Heart left ventricle (tissue), 16 donors: ENCODE data around the gene CFAP77. TPM values are rescaled to one million over a fixed set of nuclear protein-coding genes. Genes with fewer than 3 reads are reported as not detected.

Source experiments
- ATAC-seq, 4 donors: fragments of 200-7000 bp; cut with Tn5 transposase; one replicate each; pipeline ENCODE4 v1.9.1; 2020 to 2022; ENCODE audit warnings: moderate library complexity in 4 of 4, mild to moderate bottlenecking in 3 of 4, moderate number of reproducible peaks in 1 of 4
- DNase-seq, 5 donors: peaks; one replicate each; pipeline ENCODE4 v3.0.0-alpha.2; 2020
- H3K27ac ChIP-seq, 12 donors: fragments of 200-600 bp; sonication (generic) in 4 of 12; one replicate each; pipeline versions ENCODE4 v1.5.0 to v1.8.0; 2016 to 2022; ENCODE audit warnings: mild to moderate bottlenecking in 2 of 12
- H3K27me3 ChIP-seq, 9 donors: fragments of 200-600 bp; sonication (generic) in 2 of 9; one replicate each; pipeline versions ENCODE4 v1.5.1 to v1.8.0; 2016 to 2022; ENCODE audit warnings: mild to moderate bottlenecking in 3 of 9
- H3K36me3 ChIP-seq, 9 donors: fragments of 200-600 bp; sonication (generic) in 2 of 9; one replicate each; pipeline versions ENCODE4 v1.5.0 to v1.8.0; 2018 to 2022; ENCODE audit warnings: mild to moderate bottlenecking in 2 of 9
- H3K4me1 ChIP-seq, 12 donors: fragments of 200-600 bp; sonication (generic) in 4 of 12; one replicate each; pipeline versions ENCODE4 v1.5.0 to v1.8.0; 2016 to 2022; ENCODE audit warnings: mild to moderate bottlenecking in 3 of 12
- H3K4me3 ChIP-seq, 12 donors: fragments of 200-600 bp; sonication (generic) in 4 of 12; one replicate each; pipeline versions ENCODE4 v1.5.0 to v1.8.0; 2017 to 2022; ENCODE audit warnings: mild to moderate bottlenecking in 9 of 12, moderate library complexity in 4 of 12
- H3K9me3 ChIP-seq, 12 donors: fragments of 200-600 bp; sonication (generic) in 4 of 12; one replicate each; pipeline versions ENCODE4 v1.5.0 to v1.8.0; 2016 to 2022; ENCODE audit warnings: mild to moderate bottlenecking in 1 of 12
- POLR2A ChIP-seq, 2 donors: fragments of 450-650 bp; IDR thresholded peaks; one replicate each; pipeline ENCODE4 v1.6.1; 2017; ENCODE audit warnings: antibody characterized with exemption in 2 of 2, mild to moderate bottlenecking in 2 of 2, moderate library complexity in 2 of 2
- whole genome bisulfite sequencing, 4 donors: extraction: QIAGEN DNeasy Blood & Tissue Kit in 2 of 4; methylation state at CpG; one replicate each; pipeline versions ENCODE4 v1.1.5 to v1.1.7; 2013 to 2018; 5-methylcytosine and 5-hydroxymethylcytosine counted together
- intact Hi-C, 10 donors: fragments of 100-400 bp; cut with DNase I; formaldehyde crosslinking; loops; one replicate each; pipeline versions ENCODE4 v1.11.1 to v1.14.2; 2022
- polyA plus RNA-seq, 2 donors: library from polyadenylated mRNA; stranded (reverse); fragments of 200-250 nt; gene quantifications; one replicate each; pipeline ENCODE4 v1.2.3, GENCODE V29; 2013
- total RNA-seq, 9 donors: library from RNA; depleted of rRNA in 2 of 9; stranded (reverse); fragments of >200 nt in 2 of 9; fragmentation: NEBNext Ultra II Directional in 3 of 9; extraction: Animal tissue kit (Norgen Biotek cat#: 25700) in 3 of 9; gene quantifications; one replicate each; pipeline versions ENCODE4 v1.1.0 to v1.2.4, GENCODE V29; 2016 to 2023
- TF ChIP-seq, protein P1 (sequence below), 12 donors: fragments of 200-600 bp; sonication (generic) in 4 of 12; IDR thresholded peaks; one replicate each; pipeline versions ENCODE4 v1.5.0 to v1.8.0; 2018 to 2022; ENCODE audit warnings: antibody characterized with exemption in 12 of 12, mild to moderate bottlenecking in 5 of 12
- donor health status: ischemic (EF 13 %, LVEDD 7.1; RV severe dilation, severe dysfunction).
- donor health status: healthy with polysubstance abuse.
- donor health status: DM: no; HTN: yes; CAD: no.
- donor health status: DM: no; HTN: no; CAD: no.
- donor health status: ischemic (EF 25% LVEDD 6.9; RV normal size, moderate dysfunction).
- donor health status: ischemic (EF 25% LVEDD 5.7; RV mildly dilated, moderate dysfunction).
- donor health status: healthy.
- donor health status: DM: yes; HTN: yes; CAD: no.
- donor health status: ischemic (EF 35%, LVEDD 5.7; RV mildly dilated, moderate dysfunction).
- donor health status: nonischemic (EF 11% LVEDD 7.7; RV severe dilation, severe dysfunction).
- donor health status: DM: yes; HTN: yes; CAD: no.
- donor health status: PGD.
- donor health status: ischemic (EF 29% LVEDD 5.4; RV normal size, mild dysfunction).
- donor health status: nonischemic (EF 23%, LVEDD 6.1; RV moderate dilation, normal function).

CFAP77 gene
- total and polyA plus RNA-seq, 11 donors = 1.3 to 6.8 (median 2.2) TPM

DNA sequence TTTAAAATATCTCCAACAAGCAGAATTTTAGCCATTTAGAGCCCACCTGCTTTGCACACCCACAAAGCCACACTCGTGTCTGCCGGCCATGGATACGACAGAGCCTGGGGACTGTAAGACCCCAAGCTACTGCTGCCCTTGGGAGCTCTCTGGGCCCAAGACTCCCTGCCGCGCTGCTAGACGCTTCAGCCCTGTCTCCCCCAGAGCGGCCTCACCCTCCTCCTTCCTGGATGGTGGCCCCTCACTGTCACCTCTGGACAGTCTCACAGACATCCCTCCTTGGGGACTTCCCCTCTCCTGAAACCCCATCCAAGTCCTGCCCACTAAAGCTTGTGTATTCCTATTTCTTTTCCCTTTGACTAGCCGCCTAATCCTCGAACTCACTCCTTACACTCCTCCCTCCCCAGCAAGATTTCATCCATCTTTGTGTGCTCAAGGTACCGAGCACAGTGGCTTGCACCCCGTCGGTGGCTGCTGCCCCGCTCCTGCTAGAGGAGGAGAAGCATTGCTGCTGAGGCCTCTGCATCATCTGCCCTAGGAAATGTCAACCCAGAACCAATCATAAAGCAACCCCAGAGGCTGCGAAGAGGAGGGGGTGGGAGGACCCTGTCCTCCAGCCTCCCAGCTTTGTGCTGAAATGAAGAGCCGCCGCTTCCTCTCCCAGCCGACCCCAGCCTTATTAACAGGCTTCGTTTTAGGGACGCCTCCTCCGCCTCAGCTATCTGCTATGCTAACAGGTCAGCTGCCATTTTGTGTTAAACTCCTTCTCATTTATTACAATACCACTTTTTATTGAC, 71.2 kb downstream of the CFAP77 start:
- Histone ChIP-seq H3K9me3 (no peaks in the 10 kb centered on the region), H3K27ac (no peak overlapping the region), H3K36me3 (no peaks in the 10 kb centered on the region), H3K4me1 (no peaks in the 10 kb centered on the region), H3K4me3 (no peak overlapping the region), H3K27me3 (peaks cover 0 to 25% (median 3%) of the 10 kb centered on the region in 9 donors)
- no peak for ATAC-seq
- intact Hi-C loops = no loop called here
- TF ChIP-seq, protein P1, sequence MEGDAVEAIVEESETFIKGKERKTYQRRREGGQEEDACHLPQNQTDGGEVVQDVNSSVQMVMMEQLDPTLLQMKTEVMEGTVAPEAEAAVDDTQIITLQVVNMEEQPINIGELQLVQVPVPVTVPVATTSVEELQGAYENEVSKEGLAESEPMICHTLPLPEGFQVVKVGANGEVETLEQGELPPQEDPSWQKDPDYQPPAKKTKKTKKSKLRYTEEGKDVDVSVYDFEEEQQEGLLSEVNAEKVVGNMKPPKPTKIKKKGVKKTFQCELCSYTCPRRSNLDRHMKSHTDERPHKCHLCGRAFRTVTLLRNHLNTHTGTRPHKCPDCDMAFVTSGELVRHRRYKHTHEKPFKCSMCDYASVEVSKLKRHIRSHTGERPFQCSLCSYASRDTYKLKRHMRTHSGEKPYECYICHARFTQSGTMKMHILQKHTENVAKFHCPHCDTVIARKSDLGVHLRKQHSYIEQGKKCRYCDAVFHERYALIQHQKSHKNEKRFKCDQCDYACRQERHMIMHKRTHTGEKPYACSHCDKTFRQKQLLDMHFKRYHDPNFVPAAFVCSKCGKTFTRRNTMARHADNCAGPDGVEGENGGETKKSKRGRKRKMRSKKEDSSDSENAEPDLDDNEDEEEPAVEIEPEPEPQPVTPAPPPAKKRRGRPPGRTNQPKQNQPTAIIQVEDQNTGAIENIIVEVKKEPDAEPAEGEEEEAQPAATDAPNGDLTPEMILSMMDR (IDR thresholded peaks at IDR 0.05) = no peak
- no peak for TF ChIP-seq POLR2A (IDR thresholded peaks at IDR 0.05)
- no peak for DNase-seq
- 64 to 74% (median 66%) methylated on average over 20 of the region's 20 CpGs for WGBS, 4 donors

DNA sequence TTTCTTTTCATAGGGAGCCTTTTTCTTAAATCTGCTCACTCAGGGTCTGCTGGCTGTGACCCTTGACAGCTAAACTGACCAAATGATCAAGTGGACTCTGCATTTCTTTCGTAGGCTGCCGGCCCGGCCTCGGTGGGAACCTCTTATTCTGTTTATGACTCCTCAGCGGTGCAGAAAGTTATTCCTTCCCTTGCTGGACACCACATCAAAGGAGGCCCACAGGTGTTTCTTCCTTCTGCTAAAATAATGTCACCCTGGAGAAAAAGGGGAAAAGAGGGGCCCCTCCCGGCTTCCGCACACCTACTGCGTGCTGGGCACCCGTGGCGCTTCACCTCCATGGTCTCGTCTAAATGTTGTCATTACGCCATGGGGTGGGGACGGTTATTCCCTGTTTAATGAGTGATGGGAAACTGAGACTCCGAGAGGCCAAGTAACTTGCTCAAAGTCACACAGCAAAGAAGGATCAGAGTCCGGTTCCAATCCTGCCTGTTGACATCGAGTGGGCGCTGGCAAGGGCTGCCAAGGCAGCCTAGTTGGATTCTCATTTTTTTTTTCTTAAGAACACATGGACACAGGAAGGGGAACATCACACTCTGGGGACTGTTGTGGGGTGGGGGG, 72.3 kb downstream of the CFAP77 start:
- no peaks in the 10 kb centered on the region for H3K9me3 ChIP-seq
- intact Hi-C loops = no loop called here

DNA sequence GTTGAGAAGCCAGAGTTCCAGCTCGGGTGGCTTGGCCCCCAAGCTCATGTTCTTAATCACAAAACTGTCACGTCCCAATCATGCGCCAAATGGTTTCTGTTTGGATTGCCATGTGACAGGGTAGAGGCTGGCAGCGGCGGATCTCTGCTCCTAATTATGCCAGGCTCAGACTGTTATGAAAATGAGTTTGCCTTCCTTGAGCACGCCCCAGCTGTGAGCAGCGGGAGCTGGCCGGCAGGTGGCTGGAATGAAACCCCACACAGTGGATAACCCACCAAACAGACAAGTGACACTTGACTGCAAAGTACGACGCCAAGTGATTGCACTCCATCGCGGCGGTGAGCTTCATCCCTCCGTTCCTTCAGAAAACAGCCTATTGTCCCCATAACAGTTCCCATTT, 75.4 kb downstream of the CFAP77 start:
- no peak for ATAC-seq

More for the DNA sequence above, 72.3 kb downstream of the CFAP77 start:
- Histone ChIP-seq H3K4me1 (no peaks in the 10 kb centered on the region), H3K27ac (no peak overlapping the region), H3K36me3 (no peaks in the 10 kb centered on the region), H3K4me3 (no peak overlapping the region), H3K27me3 (peaks cover 0 to 36% (median 4%) of the 10 kb centered on the region in 9 donors)
- DNase-seq (no peak), ATAC-seq (no peak)
- WGBS, 4 donors = 86 to 90% (median 87%) methylated on average over 17 of the region's 17 CpGs
- TF ChIP-seq, protein P1 (IDR thresholded peaks at IDR 0.05) = no peak
- no peak for TF ChIP-seq POLR2A (IDR thresholded peaks at IDR 0.05)

More for the DNA sequence above, 75.4 kb downstream of the CFAP77 start:
- Histone ChIP-seq H3K36me3 (no peaks in the 10 kb centered on the region), H3K9me3 (no peaks in the 10 kb centered on the region), H3K4me3 (no peak overlapping the region), H3K27me3 (peaks cover 0 to 55% (median 14%) of the 10 kb centered on the region in 9 donors), H3K4me1 (no peaks in the 10 kb centered on the region), H3K27ac (no peak overlapping the region)
- no peak for TF ChIP-seq POLR2A (IDR thresholded peaks at IDR 0.05)
- TF ChIP-seq, protein P1 (IDR thresholded peaks at IDR 0.05) = no peak
- DNase-seq = no peak
- intact Hi-C loops = no loop called here
- 73 to 83% (median 75%) methylated on average over 9 to 14 of the region's 14 CpGs for WGBS, 4 donors
